GM11168 (cell line): ENCODE data around the gene GPR119.
"Not testable (repeated sequence)": the region's sequence is repeated elsewhere in the genome, so short reads cannot be mapped to it uniquely, and the experiment has no call there.

Source experiments
- in situ Hi-C: fragments of 300-500 bp; cut with MboI; formaldehyde crosslinking; loops from one replicate; pipeline ENCODE4 v1.12.0; 2022; ENCODE audit warnings: low sequenced_read_pairs; ENCODE audit not compliant: unreplicated experiment

GPR119 gene

DNA sequence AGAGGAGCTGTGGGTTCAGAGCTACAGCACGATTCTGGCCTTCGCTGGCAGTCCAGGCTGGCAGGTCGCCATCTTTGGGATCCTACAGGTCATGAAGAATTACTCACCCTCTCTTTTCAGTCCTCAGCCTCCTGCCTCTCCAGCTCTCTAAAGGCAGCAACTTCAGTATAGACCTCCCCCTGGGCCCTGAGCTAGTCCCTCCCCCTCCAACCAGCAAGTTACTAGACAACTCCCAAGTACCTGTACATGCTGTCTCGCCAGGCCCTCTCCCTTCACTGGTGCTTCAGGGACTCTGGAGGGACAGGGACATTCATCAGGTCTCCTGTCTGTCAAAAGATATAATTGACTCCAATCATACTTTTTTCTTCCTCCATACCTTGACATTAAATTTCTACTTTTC, at the start of gene GPR119:
Gene GPR119, minus strand, starts transcription at position 155 of the 400 bp plus-strand sequence. CDS start 227 bp downstream, outside the sequence.
- in situ Hi-C loops = no loop called here

DNA sequence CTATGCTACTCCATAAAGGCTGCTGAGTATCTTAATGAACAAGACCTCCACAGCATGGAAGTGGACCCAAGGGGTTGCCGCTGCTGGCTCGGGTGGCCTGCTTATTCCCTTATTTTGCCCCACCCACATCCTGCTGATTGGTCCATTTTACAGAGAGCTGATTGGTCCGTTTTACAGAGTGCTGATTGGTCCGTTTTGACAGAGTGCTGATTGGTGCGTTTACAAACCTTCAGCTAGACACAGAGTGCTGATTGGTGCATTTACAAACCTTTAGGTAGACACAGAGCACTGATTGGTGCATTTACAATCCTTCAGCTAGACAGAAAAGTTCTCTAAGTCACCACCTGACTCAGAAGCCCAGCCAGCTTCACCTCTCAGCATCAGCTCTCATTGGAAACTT, 43.8 kb upstream of the GPR119 start:
- in situ Hi-C loops = not testable (repeated sequence)

DNA sequence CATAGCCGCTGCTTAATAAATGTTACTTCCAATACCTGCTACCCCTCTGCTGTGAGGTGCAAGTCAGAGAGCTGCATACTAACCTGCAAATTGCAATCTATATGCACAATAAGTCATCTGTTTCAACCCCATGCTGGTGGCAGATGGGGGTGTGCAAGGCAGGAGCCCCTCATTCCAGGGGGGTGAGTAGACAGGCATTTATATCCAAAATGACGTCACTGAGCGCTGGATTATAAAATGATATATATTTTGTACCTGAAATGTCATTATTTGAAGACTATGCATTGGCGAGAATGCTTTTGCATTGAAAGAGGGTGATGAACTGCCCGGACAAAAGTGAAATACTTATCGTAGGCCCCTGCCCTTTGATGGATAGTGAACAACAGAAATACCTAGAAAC, 41.1 kb upstream of the GPR119 start:
- in situ Hi-C loops = no loop called here

DNA sequence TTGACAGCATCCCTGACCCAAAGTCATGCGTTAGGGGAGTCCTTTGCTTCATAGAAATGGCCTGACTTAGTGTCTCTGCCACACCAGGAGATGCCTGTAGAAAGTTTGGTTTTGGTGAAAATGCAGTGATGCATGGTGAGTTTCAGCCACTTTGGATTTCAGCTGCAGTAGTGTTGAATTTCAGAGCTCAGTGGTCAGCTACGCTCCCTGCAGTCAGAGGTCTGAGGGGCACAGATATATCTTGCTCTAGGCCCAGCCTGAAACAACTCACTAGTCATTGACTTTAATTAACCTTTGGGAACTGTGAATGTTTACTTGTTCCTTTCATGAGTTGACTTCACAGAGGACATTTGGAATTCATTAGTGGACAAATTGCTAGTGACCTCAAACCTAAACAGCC, 33.8 kb upstream of the GPR119 start:
- in situ Hi-C loops = no loop called here

- in situ Hi-C loops = no loop called here
Measured at GRCh38 chrX:130418740-130419139, 33.3 kb upstream of the GPR119 start.

- in situ Hi-C loops = no loop called here
Measured at GRCh38 chrX:130418066-130418465, 32.6 kb upstream of the GPR119 start.

GRCh38 chrX:130416785-130417184, 31.3 kb upstream of the GPR119 start:
- in situ Hi-C loops = no loop called here

GRCh38 chrX:130415201-130415600, 29.7 kb upstream of the GPR119 start:
- in situ Hi-C loops = no loop called here

- in situ Hi-C loops = no loop called here
Measured at GRCh38 chrX:130414800-130415199, 29.3 kb upstream of the GPR119 start.

DNA sequence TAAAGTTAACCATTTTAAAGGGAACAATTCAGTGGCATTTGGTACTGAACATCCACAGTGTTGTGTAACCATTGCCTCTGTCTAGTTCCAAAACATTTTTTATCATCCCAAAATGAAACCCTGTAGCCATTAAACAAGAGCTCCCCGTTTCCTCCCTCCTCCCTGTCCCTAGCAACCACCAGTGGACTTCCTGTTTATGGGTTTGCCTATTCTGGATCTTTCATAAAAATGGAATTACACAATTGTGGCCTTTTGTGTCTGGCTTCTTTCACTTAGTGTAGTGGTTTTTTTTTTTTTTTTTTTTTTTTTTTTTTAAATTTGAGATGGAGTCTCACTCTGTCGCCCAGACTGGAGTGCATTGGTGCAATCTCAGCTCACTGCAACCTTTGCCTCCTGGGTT, 27.9 kb upstream of the GPR119 start:
- in situ Hi-C loops = no loop called here

GRCh38 chrX:130402208-130402684, 16.8 kb upstream of the GPR119 start:
- in situ Hi-C loops = no loop called here

DNA sequence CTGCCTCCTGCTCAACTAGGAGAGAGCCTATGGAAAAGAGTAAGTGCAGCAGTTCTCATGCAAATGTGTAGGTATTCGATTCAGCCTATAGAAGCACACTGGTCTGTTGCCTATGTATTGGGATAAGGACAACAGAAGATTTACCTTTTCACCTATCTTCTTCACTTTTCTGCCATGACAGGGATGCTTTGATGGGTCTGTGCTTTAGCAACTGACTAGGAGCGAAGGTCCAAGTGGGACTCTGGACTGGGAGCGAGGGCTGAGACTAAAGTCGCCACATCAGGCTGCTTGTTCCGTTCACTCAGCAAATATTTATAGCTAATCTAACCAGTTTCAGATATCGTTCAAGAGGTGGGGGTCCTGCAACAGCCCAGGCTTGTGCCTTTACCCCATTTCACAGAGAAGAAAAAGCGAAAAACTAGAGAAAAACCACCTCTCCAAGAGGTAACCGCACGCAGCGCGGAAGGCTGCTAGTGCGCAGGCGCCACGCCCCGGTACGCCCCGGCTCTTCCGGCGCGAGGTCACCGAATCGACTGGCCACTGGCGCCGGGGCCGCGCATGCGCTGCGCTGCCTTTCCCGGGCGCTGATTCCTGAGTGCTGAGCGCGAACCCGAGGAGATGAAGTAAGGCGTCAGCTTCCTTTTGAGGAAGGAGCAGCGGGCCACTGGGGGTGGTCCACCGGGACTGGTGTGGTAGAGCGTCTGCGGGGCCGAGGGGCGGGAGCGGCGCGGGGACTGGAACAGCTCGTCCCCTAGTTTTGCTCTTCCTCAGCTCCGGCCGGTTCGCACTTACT, 16.1 kb upstream of the GPR119 start, which contains the start of gene RBMX2:
Gene RBMX2, plus strand, starts transcription at position 573 of the 793 bp plus-strand sequence. Its CDS starts 46 bp downstream, at position 619.
- in situ Hi-C loops = no loop called here

DNA sequence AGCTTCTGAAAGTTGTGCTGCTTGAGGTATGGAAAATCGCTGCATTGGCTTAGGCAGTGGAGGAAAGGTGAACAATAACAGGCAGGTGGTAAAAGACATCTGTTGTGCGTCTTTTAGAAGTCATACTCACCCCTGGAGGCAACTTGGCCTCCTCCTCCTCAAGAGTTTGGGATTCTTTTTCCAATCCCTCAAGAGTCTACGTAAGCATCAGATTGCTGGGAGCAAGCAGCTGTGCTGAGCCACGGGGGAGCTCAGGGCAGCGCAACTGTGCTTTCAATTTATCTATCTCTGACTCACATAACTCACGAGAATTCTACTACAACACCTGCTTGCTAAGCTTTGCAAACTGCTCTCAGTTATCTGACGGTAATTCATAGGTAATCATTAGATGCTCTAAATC, 9.9 kb upstream of the GPR119 start:
- in situ Hi-C loops = no loop called here

- in situ Hi-C loops = no loop called here
Measured at GRCh38 chrX:130393451-130394074, 8.1 kb upstream of the GPR119 start.

- in situ Hi-C loops = no loop called here
Measured at GRCh38 chrX:130386408-130386808, 934 bp upstream of the GPR119 start.

- in situ Hi-C loops = no loop called here
Measured at GRCh38 chrX:130378024-130378669, 7.3 kb downstream of the GPR119 start.

DNA sequence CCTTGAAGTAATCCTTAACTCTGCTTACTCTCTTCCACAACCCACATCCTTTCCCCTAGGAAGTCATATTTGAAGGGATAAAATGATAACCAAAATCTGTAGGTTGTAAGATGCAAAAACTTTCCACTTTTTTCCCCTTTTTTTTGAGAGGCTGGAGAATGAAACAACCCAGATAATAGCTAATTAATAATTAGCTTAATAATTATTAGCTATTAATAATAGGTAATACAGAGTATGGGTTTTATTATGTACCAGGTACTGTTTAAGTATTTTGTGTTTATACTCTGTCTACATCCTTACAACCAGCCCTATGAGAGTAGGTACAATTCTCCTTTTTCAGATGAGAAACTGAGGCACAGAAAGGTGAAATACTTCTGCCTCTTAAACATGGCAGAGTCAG, 9.4 kb downstream of the GPR119 start:
- in situ Hi-C loops = no loop called here

DNA sequence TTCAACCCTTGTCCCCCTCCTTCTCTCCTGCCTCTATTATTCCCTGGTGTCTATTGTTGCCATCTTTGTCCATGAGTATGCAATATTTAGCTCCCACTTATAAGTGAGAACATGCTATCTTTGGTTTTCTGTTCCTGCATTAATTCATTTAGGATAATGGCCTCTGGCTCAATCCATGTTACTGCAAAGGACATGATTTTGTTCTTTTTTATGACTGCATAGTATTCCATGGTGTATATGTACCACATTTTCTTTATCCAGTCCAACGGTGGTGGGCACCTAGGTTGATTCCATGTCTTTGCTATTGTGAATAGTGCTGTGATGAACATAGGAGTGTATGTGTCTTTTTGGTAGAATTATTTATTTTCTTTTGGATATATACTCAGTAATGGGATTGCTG, 33.4 kb downstream of the GPR119 start:
- in situ Hi-C loops = not testable (repeated sequence)

DNA sequence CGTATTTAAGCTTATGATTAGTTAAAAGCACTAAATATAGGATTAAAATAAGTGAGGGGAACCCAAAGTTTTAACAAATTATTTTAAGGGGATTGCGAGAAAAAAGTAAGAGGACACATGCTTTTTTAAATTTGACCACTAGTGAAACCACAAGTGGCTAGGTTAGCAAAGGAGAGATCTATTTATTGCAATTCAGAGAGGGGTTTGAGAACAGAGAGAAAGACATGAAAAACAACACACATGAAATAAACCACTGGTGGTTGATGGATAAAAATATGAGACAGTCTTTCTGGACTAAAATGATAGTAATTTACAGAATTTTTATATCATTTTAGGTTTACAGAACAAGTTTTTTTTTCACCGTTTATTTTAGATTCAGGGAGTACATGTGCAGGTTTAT, 33.9 kb downstream of the GPR119 start:
- in situ Hi-C loops = no loop called here

DNA sequence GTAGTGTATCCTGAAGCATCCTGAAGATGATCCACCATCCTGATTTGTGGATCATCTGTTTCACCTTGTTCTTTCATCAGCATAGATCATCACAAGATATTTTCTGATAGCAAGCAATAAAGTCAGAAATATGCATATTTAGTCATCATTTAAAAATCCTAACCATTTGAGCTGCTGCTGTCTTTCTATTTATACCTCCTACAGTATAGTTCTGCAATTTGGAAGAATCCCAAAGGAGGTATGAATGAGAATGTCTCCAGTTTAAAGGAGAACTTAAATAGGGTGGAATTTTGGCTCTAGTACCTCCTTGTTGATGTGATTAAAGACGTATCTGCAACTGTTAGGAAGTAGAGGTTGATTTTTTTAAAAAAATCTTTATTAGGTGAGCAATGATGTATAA, 38.2 kb downstream of the GPR119 start:
- in situ Hi-C loops = loop anchor here (25.0 kb wide), 1 partner anchor 565 kb away; the partner anchor contains the start of gene ENOX2

- in situ Hi-C loops = loop anchor here (25.0 kb wide), 1 partner anchor 569 kb away; the partner anchor contains the start of gene ENOX2
Measured at GRCh38 chrX:130343411-130343810, 42.1 kb downstream of the GPR119 start.
